ENCODE results near the gene SRRM2.

GRCh38 chr16:2713985-2714774 is 38.3 kb upstream of the SRRM2 start:
- TF ChIP-seq CTCF (optimal IDR thresholded peaks at IDR 0.05 in 1 of 3, IDR thresholded peaks at IDR 0.05 in 1 of 3, conservative IDR thresholded peaks at IDR 0.05 in 1 of 3; ENCODE audit: extremely low read depth in 1 of 3, insufficient read depth in 2 of 3, low read length in 3 of 3) (no peak), EZH2 (IDR thresholded peaks at IDR 0.05; ENCODE audit: low read length) (no peak)

All from keratinocyte (primary cell).